Liver (tissue), 9 donors: ENCODE measurements around the gene NCAPH2. TPM values are rescaled to one million over a fixed set of nuclear protein-coding genes. Genes with fewer than 3 reads are reported as not detected.

ENCODE experiments used
- DNase-seq: peaks from one replicate; pipeline ENCODE4 v3.0.0-alpha.2; 2017; ENCODE audit warnings: low spot score
- H3K27ac ChIP-seq, 2 donors: one replicate each; pipeline ENCODE4 v1.7.0; 2013; ENCODE audit warnings: inconsistent platforms in 2 of 2, low read length in 2 of 2, control low read depth in 1 of 2, low read depth in 1 of 2, mild to moderate bottlenecking in 1 of 2
- H3K27me3 ChIP-seq, 4 donors: one replicate each; pipeline versions ENCODE4 v1.6.1 to v1.7.0; 2013; ENCODE audit warnings: low read length in 3 of 4, inconsistent platforms in 1 of 4, mild to moderate bottlenecking in 1 of 4, moderate library complexity in 1 of 4; ENCODE audit not compliant: control insufficient read depth in 4 of 4, insufficient read depth in 4 of 4
- H3K36me3 ChIP-seq, 4 donors: one replicate each; pipeline versions ENCODE4 v1.6.1 to v1.7.0; 2013; ENCODE audit warnings: low read length in 3 of 4, mild to moderate bottlenecking in 3 of 4, low read depth in 1 of 4, moderate library complexity in 1 of 4; ENCODE audit not compliant: control insufficient read depth in 4 of 4, insufficient read depth in 3 of 4
- H3K4me1 ChIP-seq, 4 donors: one replicate each; pipeline versions ENCODE4 v1.6.1 to v1.7.0; 2013; ENCODE audit warnings: low read length in 3 of 4, mild to moderate bottlenecking in 3 of 4, moderate library complexity in 1 of 4; ENCODE audit not compliant: control insufficient read depth in 4 of 4, insufficient read depth in 4 of 4
- H3K4me3 ChIP-seq, 3 donors: one replicate each; pipeline versions ENCODE4 v1.6.1 to v1.7.0; 2013; ENCODE audit warnings: low read length in 3 of 3, control low read depth in 1 of 3, low read depth in 1 of 3, mild to moderate bottlenecking in 1 of 3
- H3K9ac ChIP-seq, 2 donors: one replicate each; pipeline ENCODE4 v1.7.0; 2013; ENCODE audit warnings: low read length in 2 of 2, mild to moderate bottlenecking in 2 of 2, moderate library complexity in 2 of 2, control low read depth in 1 of 2, low read depth in 1 of 2
- H3K9me3 ChIP-seq, 4 donors: one replicate each; pipeline versions ENCODE4 v1.6.1 to v1.7.0; 2013; ENCODE audit warnings: low read length in 3 of 4; ENCODE audit not compliant: control insufficient read depth in 4 of 4
- ATF3 ChIP-seq: IDR thresholded peaks from 2 replicates; pipeline ENCODE4 v1.6.1; 2016; ENCODE audit warnings: antibody characterized with exemption
- CTCF ChIP-seq: fragments of 150-350 bp; IDR thresholded peaks from 2 replicates; pipeline ENCODE4 v1.5.1; 2017; ENCODE audit warnings: improper control_type of control experiment, low read depth, low read length; ENCODE audit not compliant: missing input control
- EGR1 ChIP-seq, 2 donors: IDR thresholded peaks; 2 replicates each; pipeline ENCODE4 v1.6.1; 2016 to 2018; ENCODE audit warnings: antibody characterized with exemption in 2 of 2, low read depth in 2 of 2
- FOXA1 ChIP-seq: IDR thresholded peaks from 2 replicates; pipeline ENCODE4 v1.6.1; 2016; ENCODE audit warnings: antibody characterized with exemption
- FOXA2 ChIP-seq: IDR thresholded peaks from 2 replicates; pipeline ENCODE4 v1.6.1; 2016; ENCODE audit warnings: antibody characterized with exemption
- GABPA ChIP-seq, 2 donors: IDR thresholded peaks in 1 of 2; conservative IDR thresholded peaks in 1 of 2; 2 replicates each; pipeline ENCODE4 v1.6.1; 2016; ENCODE audit warnings: antibody characterized with exemption in 2 of 2, mild to moderate bottlenecking in 1 of 2, moderate library complexity in 1 of 2
- HNF4A ChIP-seq, 2 donors: conservative IDR thresholded peaks; 2 replicates each; pipeline ENCODE4 v1.6.1; 2016; ENCODE audit warnings: antibody characterized with exemption in 2 of 2, mild to moderate bottlenecking in 2 of 2
- HNF4G ChIP-seq: IDR thresholded peaks from 2 replicates; pipeline ENCODE4 v1.6.1; 2016; ENCODE audit warnings: antibody characterized with exemption
- JUND ChIP-seq, 2 donors: IDR thresholded peaks; 2 replicates each; pipeline ENCODE4 v1.6.1; 2016; ENCODE audit warnings: antibody characterized with exemption in 2 of 2
- MAX ChIP-seq: IDR thresholded peaks from 2 replicates; pipeline ENCODE4 v1.6.1; 2016; ENCODE audit warnings: antibody characterized with exemption
- NR2F2 ChIP-seq: IDR thresholded peaks from 2 replicates; pipeline ENCODE4 v1.6.1; 2016; ENCODE audit warnings: antibody characterized with exemption
- RAD21 ChIP-seq, 2 donors: IDR thresholded peaks; 2 replicates each; pipeline ENCODE4 v1.6.1; 2016; ENCODE audit warnings: antibody characterized with exemption in 2 of 2, mild to moderate bottlenecking in 2 of 2
- REST ChIP-seq: IDR thresholded peaks from 2 replicates; pipeline ENCODE4 v1.6.1; 2016; ENCODE audit warnings: antibody characterized with exemption, mild to moderate bottlenecking
- RXRA ChIP-seq, 2 donors: IDR thresholded peaks; 2 replicates each; pipeline ENCODE4 v1.6.1; 2017 to 2018; ENCODE audit warnings: antibody characterized with exemption in 2 of 2, mild to moderate bottlenecking in 1 of 2
- SP1 ChIP-seq: IDR thresholded peaks from 2 replicates; pipeline ENCODE4 v1.6.1; 2018; ENCODE audit warnings: antibody characterized with exemption, mild to moderate bottlenecking
- TAF1 ChIP-seq: conservative IDR thresholded peaks from 2 replicates; pipeline ENCODE4 v1.6.1; 2016; ENCODE audit warnings: antibody characterized with exemption, mild to moderate bottlenecking
- YY1 ChIP-seq: IDR thresholded peaks from 2 replicates; pipeline ENCODE4 v1.6.1; 2016; ENCODE audit warnings: antibody characterized with exemption, mild to moderate bottlenecking
- ZBTB33 ChIP-seq: IDR thresholded peaks from 2 replicates; pipeline ENCODE4 v1.6.1; 2016; ENCODE audit warnings: antibody characterized with exemption
- WGBS: extraction: QIAGEN DNeasy Blood & Tissue Kit; methylation state at CpG from one replicate; pipeline ENCODE4 v1.1.7; 2013; 5-methylcytosine and 5-hydroxymethylcytosine counted together
- polyA plus RNA-seq, 2 donors: library from polyadenylated mRNA; stranded (reverse) in 1 of 2; unstranded in 1 of 2; fragments of 200-250 nt in 1 of 2; fragments of >200 nt in 1 of 2; fragmentation: Nextera tagmentation in 1 of 2; extraction: Ambion mirVana in 1 of 2; gene quantifications; one replicate each; pipeline versions ENCODE4 v1.2.1 to v1.2.3, GENCODE V29; 2013 to 2015
- total RNA-seq, 2 donors: library from RNA; depleted of rRNA; stranded (reverse); fragments of >200 nt; gene quantifications; one replicate each; pipeline ENCODE4 v1.2.3, GENCODE V29; 2014
- donor health status: healthy.
- donor health status: healthy.
- donor health status: healthy.
- donor health status: healthy.
- donor health status: healthy.

Gene NCAPH2
- total and polyA plus RNA-seq, 4 donors, result 12.0 to 30.8 (median 13.9) TPM

GRCh38 chr22:50529897-50530579 lies 22.0 kb downstream of the NCAPH2 start, which contains the start of gene TYMP:
Gene TYMP (minus strand): TSS chr22:50530012. CDS start chr22:50529709, 303 bp downstream.
- DNase-seq, result peak; percentile 71
- Histone ChIP-seq H3K9me3 (no peaks in the 10 kb centered on the region), H3K4me1 (peaks cover 4 to 45% (median 24%) of the 10 kb centered on the region in 4 donors), H3K4me3 (peak within 1 kb of the TSS; percentile 62 to 93 (median 90)), H3K27ac (peak within 1 kb of the TSS; percentile 92 to 98), H3K9ac (peak within 1 kb of the TSS; percentile 71 to 76), H3K27me3 (no peaks in the 10 kb centered on the region), H3K36me3 (no peaks in the 10 kb centered on the region)
- peak in 1 of 2 donors; percentile 3 for TF ChIP-seq EGR1 (IDR thresholded peaks at IDR 0.05; ENCODE audit: low read depth in 2 of 2)
- peak; percentile 55 for TF ChIP-seq MAX
- TF ChIP-seq JUND (IDR thresholded peaks at IDR 0.05), result no peak
- no peak for TF ChIP-seq NR2F2
- peak in 1 of 2 donors; percentile 50 for TF ChIP-seq RXRA (IDR thresholded peaks at IDR 0.05)
- TF ChIP-seq REST, result no peak
- WGBS, result under 1% methylated on average over 92 of the region's 92 CpGs

GRCh38 chr22:50530580-50530876 lies 22.5 kb downstream of the NCAPH2 start:
- no peaks in the 10 kb centered on the region for H3K36me3 ChIP-seq
- peak overlapping the region; percentile 58 to 93 (median 90) for H3K4me3 ChIP-seq
- H3K9ac ChIP-seq, result peak overlapping the region; percentile 71
- H3K27me3 ChIP-seq, result no peaks in the 10 kb centered on the region
- WGBS, result under 1% methylated on average over 21 of the region's 21 CpGs
- TF ChIP-seq CTCF (no peak), YY1 (no peak), REST (no peak), FOXA2 (no peak), RAD21 (IDR thresholded peaks at IDR 0.05) (no peak), EGR1 (IDR thresholded peaks at IDR 0.05; ENCODE audit: low read depth in 2 of 2) (peak in 1 of 2 donors; percentile 3), HNF4A (conservative IDR thresholded peaks at IDR 0.05) (peak in 1 of 2 donors; percentile 81), RXRA (IDR thresholded peaks at IDR 0.05) (peak; percentile 55 to 76), FOXA1 (no peak), GABPA (IDR thresholded peaks at IDR 0.05 in 1 of 2, conservative IDR thresholded peaks at IDR 0.05 in 1 of 2) (no peak), ZBTB33 (no peak), SP1 (peak; percentile 75), HNF4G (peak; percentile 59), NR2F2 (peak; percentile 86), JUND (IDR thresholded peaks at IDR 0.05) (no peak), MAX (peak; percentile 10), TAF1 (no peak), ATF3 (no peak)
- peaks cover 4 to 41% (median 23%) of the 10 kb centered on the region in 4 donors for H3K4me1 ChIP-seq
- H3K9me3 ChIP-seq, result no peaks in the 10 kb centered on the region
- no peak for DNase-seq
- peak overlapping the region; percentile 92 to 98 for H3K27ac ChIP-seq
